Measurements from ENCODE around the gene NOL4L. TPM values are rescaled to one million over a fixed set of nuclear protein-coding genes. Genes with fewer than 3 reads are reported as not detected.

Gene NOL4L
- total and polyA plus RNA-seq, 2 experiments from 2014 or later = 38.8 to 39.2 TPM

DNA sequence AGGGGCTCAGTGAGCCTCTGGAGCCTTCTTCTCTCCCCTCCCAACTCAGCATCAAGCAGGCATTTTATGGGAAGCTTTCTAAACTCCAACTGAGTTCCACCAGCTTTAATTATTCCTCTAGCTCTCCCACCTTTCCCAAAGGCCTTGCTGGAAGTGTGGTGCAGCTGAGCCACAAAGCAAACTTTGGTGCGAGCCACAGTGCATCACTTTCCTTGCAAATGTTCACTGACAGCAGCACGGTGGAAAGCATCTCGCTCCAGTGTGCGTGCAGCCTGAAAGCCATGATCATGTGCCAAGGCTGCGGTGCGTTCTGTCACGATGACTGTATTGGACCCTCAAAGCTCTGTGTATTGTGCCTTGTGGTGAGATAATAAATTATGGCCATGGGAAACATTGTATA is 148.2 kb downstream of the NOL4L start:
- no peaks in the 10 kb centered on the region for H3K27me3 Mint-ChIP-seq (ENCODE audit: insufficient read depth, low read depth, poor library complexity)
- H3K4me3 Mint-ChIP-seq = no peak overlapping the region
- no peak for ATAC-seq
- Histone ChIP-seq H3K9me2 (ENCODE audit: insufficient read depth) (0 out of 2 replicates have a peak, but pooled peaks cover 4% of the 10 kb centered on the region), H3K4me2 (no peak overlapping the region), H4K20me1 (replicated peaks; ENCODE audit: insufficient read depth) (peaks cover 29% of the 10 kb centered on the region), H3K27me3 (ENCODE audit: insufficient read depth) (no peaks in the 10 kb centered on the region), H3K4me3 (no peak overlapping the region), H3K79me2 (replicated peaks; ENCODE audit: insufficient read depth) (no peaks in the 10 kb centered on the region), H3K36me3 (ENCODE audit: insufficient read depth) (peaks cover under 1% of the 10 kb centered on the region), H3K4me1 (ENCODE audit: insufficient read depth) (0 out of 2 replicates have a peak, but pooled peaks cover 8% of the 10 kb centered on the region), H2AFZ (no peak overlapping the region), H3K27ac (ENCODE audit: low read depth) (no peak overlapping the region), H3F3A (replicated peaks; ENCODE audit: low read depth) (peaks cover 6% of the 10 kb centered on the region; the same call in 1 of the 2 replicates)
- no peak overlapping the region for H3K27ac Mint-ChIP-seq
- H3K36me3 Mint-ChIP-seq (ENCODE audit: low read depth) = peaks cover 19% of the 10 kb centered on the region
- no peak for DNase-seq (ENCODE audit: low spot score)
- TF ChIP-seq NANOG (IDR thresholded peaks at IDR 0.05; ENCODE audit: borderline replicate concordance) (no peak), CREB1 (CRISPR knock-in tag; IDR thresholded peaks at IDR 0.05; ENCODE audit: low read depth) (no peak), ZNF114 (CRISPR knock-in tag; IDR thresholded peaks at IDR 0.05) (no peak), ZNF331 (CRISPR knock-in tag; IDR thresholded peaks at IDR 0.05; ENCODE audit: low read depth) (no peak), EZH2phosphoT487 (IDR thresholded peaks at IDR 0.05; ENCODE audit: unreplicated experiment) (no peak), POLR2AphosphoS5 (IDR thresholded peaks at IDR 0.05; ENCODE audit: low read depth) (no peak), EZH2 (IDR thresholded peaks at IDR 0.05; ENCODE audit: low read depth, unreplicated experiment) (no peak)
- TF ChIP-seq, protein P1, sequence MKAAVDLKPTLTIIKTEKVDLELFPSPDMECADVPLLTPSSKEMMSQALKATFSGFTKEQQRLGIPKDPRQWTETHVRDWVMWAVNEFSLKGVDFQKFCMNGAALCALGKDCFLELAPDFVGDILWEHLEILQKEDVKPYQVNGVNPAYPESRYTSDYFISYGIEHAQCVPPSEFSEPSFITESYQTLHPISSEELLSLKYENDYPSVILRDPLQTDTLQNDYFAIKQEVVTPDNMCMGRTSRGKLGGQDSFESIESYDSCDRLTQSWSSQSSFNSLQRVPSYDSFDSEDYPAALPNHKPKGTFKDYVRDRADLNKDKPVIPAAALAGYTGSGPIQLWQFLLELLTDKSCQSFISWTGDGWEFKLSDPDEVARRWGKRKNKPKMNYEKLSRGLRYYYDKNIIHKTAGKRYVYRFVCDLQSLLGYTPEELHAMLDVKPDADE (IDR thresholded peaks at IDR 0.05) = no peak
- peaks cover 8% of the 10 kb centered on the region; the same call in 2 of the 3 replicates for H3K4me1 Mint-ChIP-seq
- H3K9me3 Mint-ChIP-seq = no peaks in the 10 kb centered on the region

DNA sequence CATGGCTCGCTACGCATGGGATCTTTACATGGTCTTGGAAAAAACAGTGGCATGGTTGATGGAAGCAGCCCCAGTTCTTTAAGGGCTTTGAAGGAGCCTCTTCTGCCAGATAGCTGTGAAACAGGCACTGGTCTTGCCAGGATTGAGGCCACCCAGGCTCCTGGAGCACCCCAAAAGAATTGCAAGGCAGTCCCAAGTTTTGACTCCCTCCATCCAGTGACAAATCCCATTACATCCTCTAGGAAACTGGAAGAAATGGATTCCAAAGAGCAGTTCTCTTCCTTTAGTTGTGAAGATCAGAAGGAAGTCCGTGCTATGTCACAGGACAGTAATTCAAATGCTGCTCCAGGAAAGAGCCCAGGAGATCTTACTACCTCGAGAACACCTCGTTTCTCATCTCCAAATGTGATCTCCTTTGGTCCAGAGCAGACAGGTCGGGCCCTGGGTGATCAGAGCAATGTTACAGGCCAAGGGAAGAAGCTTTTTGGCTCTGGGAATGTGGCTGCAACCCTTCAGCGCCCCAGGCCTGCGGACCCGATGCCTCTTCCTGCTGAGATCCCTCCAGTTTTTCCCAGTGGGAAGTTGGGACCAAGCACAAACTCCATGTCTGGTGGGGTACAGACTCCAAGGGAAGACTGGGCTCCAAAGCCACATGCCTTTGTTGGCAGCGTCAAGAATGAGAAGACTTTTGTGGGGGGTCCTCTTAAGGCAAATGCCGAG is 148.8 kb downstream of the NOL4L start:
- Histone ChIP-seq H3K27me3 (ENCODE audit: insufficient read depth) (no peaks in the 10 kb centered on the region), H2AFZ (no peak overlapping the region), H3K36me3 (ENCODE audit: insufficient read depth) (peaks cover 8% of the 10 kb centered on the region), H3K4me3 (no peak overlapping the region), H4K20me1 (replicated peaks; ENCODE audit: insufficient read depth) (peaks cover 26% of the 10 kb centered on the region), H3K79me2 (replicated peaks; ENCODE audit: insufficient read depth) (no peaks in the 10 kb centered on the region), H3K4me2 (no peak overlapping the region), H3F3A (replicated peaks; ENCODE audit: low read depth) (peaks cover 6% of the 10 kb centered on the region; the same call in 1 of the 2 replicates), H3K27ac (ENCODE audit: low read depth) (no peak overlapping the region), H3K4me1 (ENCODE audit: insufficient read depth) (0 out of 2 replicates have a peak, but pooled peaks cover 2% of the 10 kb centered on the region), H3K9me2 (ENCODE audit: insufficient read depth) (0 out of 2 replicates have a peak, but pooled peaks cover 4% of the 10 kb centered on the region)
- H3K27ac Mint-ChIP-seq = no peak overlapping the region
- DNase-seq (ENCODE audit: low spot score) = no peak
- peaks cover 19% of the 10 kb centered on the region for H3K36me3 Mint-ChIP-seq (ENCODE audit: low read depth)
- no peaks in the 10 kb centered on the region for H3K9me3 Mint-ChIP-seq
- H3K4me3 Mint-ChIP-seq = no peak overlapping the region
- no peaks in the 10 kb centered on the region for H3K27me3 Mint-ChIP-seq (ENCODE audit: insufficient read depth, low read depth, poor library complexity)
- H3K4me1 Mint-ChIP-seq = peaks cover 2% of the 10 kb centered on the region; the same call in 2 of the 3 replicates
- ATAC-seq = no peak
- TF ChIP-seq, protein P1 (IDR thresholded peaks at IDR 0.05) = no peak
- TF ChIP-seq, protein P2, sequence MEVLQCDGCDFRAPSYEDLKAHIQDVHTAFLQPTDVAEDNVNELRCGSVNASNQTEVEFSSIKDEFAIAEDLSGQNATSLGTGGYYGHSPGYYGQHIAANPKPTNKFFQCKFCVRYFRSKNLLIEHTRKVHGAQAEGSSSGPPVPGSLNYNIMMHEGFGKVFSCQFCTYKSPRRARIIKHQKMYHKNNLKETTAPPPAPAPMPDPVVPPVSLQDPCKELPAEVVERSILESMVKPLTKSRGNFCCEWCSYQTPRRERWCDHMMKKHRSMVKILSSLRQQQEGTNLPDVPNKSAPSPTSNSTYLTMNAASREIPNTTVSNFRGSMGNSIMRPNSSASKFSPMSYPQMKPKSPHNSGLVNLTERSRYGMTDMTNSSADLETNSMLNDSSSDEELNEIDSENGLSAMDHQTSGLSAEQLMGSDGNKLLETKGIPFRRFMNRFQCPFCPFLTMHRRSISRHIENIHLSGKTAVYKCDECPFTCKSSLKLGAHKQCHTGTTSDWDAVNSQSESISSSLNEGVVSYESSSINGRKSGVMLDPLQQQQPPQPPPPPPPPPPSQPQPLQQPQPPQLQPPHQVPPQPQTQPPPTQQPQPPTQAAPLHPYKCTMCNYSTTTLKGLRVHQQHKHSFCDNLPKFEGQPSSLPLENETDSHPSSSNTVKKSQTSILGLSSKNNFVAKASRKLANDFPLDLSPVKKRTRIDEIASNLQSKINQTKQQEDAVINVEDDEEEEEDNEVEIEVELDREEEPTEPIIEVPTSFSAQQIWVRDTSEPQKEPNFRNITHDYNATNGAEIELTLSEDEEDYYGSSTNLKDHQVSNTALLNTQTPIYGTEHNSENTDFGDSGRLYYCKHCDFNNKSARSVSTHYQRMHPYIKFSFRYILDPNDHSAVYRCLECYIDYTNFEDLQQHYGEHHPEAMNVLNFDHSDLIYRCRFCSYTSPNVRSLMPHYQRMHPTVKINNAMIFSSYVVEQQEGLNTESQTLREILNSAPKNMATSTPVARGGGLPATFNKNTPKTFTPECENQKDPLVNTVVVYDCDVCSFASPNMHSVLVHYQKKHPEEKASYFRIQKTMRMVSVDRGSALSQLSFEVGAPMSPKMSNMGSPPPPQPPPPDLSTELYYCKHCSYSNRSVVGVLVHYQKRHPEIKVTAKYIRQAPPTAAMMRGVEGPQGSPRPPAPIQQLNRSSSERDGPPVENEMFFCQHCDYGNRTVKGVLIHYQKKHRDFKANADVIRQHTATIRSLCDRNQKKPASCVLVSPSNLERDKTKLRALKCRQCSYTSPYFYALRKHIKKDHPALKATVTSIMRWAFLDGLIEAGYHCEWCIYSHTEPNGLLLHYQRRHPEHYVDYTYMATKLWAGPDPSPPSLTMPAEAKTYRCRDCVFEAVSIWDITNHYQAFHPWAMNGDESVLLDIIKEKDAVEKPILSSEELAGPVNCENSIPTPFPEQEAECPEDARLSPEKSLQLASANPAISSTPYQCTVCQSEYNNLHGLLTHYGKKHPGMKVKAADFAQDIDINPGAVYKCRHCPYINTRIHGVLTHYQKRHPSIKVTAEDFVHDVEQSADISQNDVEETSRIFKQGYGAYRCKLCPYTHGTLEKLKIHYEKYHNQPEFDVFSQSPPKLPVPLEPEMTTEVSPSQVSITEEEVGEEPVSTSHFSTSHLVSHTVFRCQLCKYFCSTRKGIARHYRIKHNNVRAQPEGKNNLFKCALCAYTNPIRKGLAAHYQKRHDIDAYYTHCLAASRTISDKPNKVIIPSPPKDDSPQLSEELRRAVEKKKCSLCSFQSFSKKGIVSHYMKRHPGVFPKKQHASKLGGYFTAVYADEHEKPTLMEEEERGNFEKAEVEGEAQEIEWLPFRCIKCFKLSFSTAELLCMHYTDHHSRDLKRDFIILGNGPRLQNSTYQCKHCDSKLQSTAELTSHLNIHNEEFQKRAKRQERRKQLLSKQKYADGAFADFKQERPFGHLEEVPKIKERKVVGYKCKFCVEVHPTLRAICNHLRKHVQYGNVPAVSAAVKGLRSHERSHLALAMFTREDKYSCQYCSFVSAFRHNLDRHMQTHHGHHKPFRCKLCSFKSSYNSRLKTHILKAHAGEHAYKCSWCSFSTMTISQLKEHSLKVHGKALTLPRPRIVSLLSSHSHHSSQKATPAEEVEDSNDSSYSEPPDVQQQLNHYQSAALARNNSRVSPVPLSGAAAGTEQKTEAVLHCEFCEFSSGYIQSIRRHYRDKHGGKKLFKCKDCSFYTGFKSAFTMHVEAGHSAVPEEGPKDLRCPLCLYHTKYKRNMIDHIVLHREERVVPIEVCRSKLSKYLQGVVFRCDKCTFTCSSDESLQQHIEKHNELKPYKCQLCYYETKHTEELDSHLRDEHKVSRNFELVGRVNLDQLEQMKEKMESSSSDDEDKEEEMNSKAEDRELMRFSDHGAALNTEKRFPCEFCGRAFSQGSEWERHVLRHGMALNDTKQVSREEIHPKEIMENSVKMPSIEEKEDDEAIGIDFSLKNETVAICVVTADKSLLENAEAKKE (CRISPR knock-in tag; IDR thresholded peaks at IDR 0.05) = no peak
- TF ChIP-seq CREB1 (CRISPR knock-in tag; IDR thresholded peaks at IDR 0.05; ENCODE audit: low read depth) (no peak), POLR2AphosphoS5 (IDR thresholded peaks at IDR 0.05; ENCODE audit: low read depth) (no peak), EZH2phosphoT487 (IDR thresholded peaks at IDR 0.05; ENCODE audit: unreplicated experiment) (no peak), STAT1 (IDR thresholded peaks at IDR 0.05; ENCODE audit: unreplicated experiment) (no peak)

Data from GM23338 (cell line).